HG02678 (cell line): Measurements from ENCODE around the gene PSMD8.
"Not testable (repeated sequence)": the region's sequence is repeated elsewhere in the genome, so short reads cannot be mapped to it uniquely, and the experiment has no call there.

Experiments
- ATAC-seq: cut with Tn5 transposase; IDR thresholded peaks from one replicate; pipeline ENCODE4 v1.9.1; 2021; ENCODE audit warnings: mild to moderate bottlenecking, moderate library complexity; ENCODE audit not compliant: unreplicated experiment

Gene PSMD8

DNA sequence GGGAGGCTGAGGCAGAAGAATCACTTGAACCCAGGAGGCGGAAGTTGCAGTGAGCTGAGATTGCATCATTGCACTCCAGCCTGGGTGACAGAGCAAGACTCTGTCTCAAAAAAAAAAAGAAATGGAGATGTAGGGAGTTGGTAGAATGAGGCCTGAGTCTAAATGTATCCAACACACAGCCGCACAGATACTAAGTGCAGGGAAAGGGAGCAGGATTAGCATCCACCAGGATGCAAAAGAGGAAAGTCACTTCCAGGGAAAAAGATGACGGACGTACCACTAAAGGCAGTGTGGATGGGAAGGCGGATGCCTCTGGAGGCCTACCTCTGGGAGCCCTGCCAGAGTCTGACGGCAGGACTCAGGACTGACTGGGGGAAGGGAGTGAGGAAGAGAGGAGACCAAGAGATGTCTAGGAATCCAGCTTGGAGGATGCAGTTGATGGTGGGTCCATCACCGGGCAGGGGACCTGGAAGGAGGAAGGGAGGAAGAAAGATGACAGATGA is 35.3 kb downstream of the PSMD8 start:
- no peak for ATAC-seq

DNA sequence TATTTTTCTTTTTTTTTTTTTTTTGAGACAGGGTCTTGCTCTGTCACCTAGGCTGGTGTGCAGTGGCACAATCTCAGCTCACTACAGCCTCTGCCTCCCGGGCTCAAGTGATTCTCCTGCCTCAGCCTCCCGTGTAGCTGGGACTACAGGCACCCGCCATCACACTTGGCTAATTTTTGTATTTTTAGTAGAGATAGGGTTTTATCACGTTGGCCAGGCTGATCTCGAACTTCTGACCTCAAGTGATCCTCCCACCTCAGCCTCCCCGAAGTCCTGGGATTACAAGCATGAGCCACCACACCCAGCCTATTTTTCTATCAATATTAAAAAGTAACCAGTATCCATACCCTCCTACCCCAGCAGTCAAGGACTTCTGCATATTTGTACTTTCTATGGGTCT is 36.0 kb downstream of the PSMD8 start:
- ATAC-seq, result not testable (repeated sequence)

DNA sequence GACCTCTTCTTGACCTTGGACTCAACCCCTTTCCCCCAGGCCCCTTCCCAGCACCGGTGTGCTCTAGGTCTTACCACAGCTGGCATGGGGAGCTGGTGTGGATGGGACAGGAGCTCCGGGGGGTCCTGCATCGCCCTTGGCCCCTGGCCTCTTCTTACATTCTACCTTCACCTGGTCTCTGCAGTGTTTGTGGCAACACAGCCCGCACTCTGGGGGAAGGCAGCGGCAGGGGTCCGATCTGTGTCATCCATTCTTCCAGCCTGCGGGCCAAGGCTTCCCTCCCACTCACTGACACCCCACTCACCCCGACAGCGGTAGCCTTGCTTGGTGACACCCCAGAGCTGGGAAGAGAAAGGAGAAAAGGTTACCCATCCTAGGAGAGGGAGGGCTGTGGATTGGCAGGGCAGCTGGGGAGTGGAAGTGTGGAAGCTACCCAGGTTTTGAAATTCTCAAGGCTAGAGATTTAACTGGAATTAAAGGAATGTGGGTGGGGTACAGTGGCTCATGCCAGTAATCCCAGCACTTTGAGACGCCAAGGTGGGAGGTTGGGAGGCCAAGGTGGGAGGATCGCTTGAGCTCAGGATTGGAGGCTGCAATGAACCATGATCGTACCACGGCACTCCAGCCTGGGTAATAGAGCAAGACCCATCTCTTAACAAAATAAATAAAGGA is 36.8 kb downstream of the PSMD8 start:
- no peak for ATAC-seq

DNA sequence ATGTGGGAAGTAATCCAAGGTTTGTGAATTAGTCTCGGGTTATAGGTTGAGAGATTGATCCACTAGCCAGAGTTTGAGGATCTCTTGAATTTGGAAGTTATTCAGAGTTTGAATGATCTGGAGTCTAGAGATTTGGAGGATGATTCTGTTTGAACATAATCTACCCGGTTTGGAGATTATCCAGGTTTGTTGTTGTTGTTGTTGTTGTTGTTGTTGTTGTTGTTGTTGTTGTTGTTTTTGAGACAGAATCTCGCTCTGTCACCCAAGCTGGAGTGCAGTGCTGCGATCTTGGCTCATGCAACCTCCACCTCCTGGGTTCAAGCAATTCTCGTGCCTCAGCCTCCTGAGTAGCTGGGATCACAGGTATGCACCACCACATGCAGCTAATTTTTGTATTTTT is 37.5 kb downstream of the PSMD8 start:
- not testable (repeated sequence) for ATAC-seq

DNA sequence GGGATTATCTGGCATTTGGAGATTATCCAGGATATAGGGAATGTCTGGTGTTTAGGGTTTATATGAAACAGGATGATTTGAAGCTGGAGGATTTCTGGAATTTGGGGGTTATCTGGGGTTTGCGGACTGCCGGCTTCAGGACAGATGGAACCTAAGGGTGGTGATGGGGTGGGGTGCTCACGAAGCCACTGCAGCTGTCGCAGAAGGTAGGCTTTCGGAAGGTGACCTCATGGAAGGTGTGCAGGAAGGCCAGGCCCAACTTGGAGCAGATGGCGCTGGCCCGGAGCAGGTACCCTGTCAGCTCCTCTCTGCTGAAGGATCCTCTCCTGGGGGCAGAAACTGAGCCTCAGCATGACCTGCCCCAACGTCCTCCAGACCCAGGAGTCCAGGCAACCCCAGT is 38.1 kb downstream of the PSMD8 start:
- no peak for ATAC-seq

DNA sequence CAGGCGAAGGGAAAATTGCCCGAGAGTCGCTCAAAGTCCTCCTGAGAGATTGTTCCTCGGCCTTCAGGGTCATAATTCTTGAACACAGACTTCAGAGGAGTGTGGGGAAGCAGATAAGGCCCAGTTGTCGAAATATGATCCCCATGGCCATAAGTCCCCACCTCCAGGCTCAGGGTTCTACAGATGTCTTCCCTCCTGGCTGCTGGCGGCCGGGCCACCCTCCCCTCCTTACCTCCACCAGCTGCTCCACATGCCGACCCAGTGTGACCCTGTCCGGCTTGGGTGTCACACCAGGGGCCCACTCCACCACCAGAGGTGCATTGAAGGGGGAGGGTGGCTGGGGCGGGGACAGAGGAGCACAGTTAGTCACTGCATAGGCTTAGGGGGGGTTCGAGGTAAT is 38.6 kb downstream of the PSMD8 start:
- no peak for ATAC-seq

DNA sequence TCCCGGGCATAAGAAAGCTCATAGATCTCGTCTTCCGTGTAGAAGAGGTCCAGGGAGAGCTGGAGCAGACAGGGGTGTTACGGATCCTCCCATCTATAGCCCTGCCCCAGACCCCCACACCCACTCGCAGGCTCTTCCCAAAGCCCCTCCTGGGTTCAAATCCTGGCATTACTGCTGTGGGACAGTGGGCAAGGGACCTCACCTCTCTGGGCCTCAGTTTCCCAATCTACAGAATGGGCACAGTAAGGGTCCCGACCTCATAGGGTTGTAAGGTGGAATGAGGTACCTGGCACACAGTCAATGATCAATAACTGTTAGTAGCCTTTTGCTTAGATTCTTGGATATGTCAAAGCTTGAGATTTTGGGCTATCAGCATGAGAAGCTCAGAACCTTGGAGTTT is 39.0 kb downstream of the PSMD8 start:
- ATAC-seq, result no peak

DNA sequence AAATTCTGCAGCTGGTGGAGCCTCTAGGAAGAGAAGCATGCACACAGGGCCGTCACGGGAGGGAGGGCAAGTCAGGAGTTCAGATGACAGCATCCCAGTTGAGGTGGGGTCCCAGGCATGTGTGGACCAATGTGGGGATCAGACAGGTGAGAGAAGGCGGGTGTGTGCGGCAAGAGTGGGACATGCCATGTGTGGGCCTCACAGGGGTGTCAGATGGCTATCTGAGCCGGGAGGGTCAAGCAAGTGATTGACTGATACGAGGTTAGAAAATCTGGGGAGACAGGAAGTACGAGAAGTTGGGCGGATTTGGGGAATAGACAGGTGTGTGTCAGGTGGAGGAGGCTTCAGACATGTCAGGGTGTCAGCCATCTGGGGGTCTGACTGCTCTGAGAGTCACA is 42.8 kb downstream of the PSMD8 start:
- ATAC-seq, result no peak

DNA sequence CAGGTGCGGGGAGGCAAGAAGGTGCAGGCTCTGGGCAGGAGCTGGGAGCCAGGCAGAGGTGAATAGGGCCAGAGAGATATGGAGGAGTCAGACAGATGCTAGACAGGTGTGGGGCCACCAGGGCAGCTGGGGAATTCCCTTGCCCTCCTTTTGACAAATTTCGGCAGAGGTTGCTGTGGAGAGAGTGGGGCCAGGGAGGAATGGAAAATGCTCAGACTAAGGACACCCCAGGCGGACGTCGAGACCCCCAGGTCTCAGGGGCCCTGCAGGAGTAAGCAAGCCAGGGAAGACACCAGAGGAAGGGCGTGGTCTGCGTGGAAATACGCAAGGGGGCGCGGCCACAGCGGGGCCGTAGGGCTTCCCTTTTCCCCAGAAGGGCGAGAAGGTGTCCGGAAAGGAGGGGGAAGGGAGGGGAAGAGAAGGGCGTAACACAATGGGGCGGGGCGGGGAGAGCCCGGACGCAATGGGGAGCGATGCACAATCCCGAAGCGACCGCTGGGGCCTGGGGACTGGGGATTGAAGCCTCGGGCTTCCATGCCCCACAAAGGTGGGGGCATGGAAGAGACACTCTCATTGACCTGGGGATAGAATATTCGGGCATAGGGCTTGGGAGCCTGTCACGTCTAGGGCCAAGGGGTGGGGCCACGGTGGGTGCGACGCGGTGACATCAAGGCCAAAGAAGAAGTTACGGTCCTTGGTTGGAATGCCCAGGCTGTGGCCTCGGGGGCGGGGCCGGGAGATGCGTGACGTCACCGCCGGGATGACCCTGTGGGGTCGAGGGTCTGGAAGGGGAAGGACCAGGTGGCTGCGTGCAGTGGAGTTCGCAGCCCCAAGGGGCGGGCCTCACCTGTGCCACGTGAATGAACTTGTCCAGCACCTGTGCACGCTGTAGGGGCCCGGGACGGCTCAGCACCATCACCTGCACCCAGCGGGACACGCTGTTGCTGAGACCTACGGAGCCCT is 43.5 kb downstream of the PSMD8 start:
- no peak for ATAC-seq

DNA sequence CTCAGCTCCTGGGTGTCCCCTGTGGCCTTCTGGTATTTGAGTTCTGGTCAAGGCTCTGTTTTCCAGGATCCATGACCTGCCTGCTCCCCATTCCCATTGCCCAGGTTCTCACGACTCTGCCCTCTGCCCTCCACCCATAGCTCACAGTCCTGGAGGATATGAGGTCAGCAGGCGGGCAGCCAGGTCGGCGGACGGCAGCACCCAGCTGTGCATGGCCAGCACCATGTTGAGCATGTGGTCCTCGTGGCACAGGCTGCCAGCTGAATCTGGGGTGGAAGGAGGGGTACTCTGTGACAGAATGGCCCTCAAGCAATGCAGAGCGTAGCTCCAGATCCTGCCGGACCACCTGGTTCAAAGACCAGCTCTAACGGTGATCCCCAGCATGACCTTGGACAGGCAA is 46.6 kb downstream of the PSMD8 start:
- ATAC-seq, result no peak

DNA sequence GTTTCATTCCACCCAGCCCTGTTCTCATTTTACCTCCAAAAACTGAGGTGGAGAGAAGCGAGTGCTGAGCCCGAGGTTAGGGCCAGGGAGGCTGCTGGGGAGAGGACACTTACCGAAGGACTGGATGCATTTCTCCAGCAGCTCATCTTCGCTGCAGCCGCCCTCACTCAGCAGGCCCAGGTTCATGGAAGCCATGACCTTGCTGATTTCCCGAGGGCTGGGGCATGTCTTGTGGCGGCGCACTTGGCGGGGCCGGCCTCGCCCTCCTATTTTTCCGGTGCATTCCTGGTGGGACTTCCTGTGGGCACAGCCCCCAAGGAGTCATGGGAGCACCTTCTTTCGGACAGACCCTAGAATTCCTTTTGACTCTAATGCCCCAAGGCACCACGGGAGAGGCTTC is 47.5 kb downstream of the PSMD8 start:
- no peak for ATAC-seq

DNA sequence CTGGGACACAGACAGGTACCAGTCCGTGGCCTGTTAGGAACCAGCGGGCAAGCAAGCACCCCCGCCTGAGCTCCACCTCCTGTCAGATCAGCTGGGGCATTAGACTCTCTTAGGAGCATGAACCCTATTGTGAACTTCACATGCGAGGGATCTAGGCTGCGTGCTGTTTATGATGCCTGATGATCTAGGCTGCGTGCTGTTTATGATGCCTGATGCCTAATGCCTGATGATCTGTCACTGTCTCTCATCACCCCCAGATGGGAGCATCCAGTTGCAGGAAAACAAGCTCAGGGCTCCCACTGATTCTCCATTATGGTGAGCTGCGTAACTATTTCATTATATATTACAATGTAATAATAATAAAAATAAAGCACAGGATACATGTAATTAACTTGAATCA is 48.1 kb downstream of the PSMD8 start:
- no peak for ATAC-seq

DNA sequence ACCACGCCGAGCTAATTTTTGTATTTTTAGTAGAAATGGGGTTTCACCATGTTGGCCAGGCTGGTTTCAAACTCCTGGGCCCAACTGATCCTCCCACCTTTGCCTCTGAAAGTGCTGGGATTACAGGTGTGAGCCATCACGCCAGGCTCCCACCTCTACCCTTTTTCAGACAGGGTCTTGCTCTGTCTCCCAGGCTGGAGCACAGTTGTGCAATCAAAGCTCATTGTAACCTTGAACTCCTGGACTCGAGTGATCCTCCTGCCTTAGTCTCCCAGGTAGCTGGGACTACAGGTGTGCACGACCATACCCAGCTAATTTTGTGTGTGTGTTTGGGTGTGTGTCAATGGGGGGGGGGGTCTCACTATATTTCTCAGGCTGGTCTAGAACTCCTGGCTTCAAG is 49.9 kb downstream of the PSMD8 start:
- ATAC-seq, result no peak

DNA sequence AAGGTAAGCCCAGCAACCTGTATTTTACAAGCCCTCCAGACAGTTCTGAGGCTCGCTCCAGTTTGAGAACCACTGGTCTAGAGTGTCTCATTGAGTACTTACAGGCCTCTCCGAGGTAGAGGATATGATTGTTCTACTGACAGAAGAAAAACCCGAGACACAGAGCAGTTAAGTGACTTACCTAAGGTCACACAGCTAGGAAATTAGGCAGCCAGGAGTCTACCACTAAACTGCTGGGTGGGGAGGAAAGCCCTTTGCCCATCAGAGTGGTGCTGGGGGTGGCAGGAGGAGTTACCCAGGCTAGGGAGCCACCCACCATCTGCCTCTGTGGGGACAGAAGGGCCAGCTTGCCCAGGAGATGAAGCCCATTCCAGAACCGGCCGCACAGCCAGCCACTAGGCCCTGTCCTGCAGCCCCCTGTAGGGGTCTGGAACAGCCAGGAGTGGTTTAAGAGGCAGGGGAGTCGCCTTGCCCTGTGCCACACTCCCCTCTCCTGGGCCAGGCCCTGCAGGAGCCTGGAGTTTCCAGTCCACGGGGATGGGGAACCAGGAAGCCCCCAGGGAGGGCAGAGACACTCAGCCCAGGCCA is 50.9 kb downstream of the PSMD8 start:
- ATAC-seq, result no peak

DNA sequence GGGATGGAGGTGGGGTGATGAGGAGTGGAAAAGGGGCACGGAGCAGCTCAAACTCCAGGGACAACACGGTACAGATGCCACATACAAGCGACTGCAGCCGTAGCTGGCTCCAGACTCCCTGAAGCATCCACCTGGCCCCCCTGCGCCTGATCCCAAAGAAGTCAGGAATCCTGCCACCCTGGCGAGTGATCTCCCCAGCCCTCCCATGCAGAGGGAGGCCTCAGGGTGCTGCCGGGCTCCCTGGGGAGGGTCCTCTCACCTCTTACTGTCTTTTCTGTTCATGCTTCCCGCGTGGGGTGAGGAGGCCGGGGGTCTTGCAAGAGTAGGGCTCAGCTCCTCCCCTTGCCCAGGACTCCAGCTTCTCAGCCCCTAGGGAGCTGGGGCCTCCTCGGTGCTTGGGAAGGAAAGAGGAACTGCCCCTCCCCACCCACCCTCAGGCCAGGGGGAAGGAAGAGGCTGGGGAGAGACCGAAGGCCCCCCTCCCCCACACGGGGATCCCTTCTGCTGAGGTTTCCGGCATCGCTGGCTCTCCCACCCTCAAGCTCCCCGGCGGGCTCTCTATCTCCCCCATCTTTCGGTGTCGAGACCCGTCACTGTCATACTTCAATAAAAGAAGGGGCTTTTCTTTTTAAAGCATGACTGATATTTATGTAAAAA is 51.6 kb downstream of the PSMD8 start, which contains the start of gene RASGRP4:
TSS of gene RASGRP4 (minus strand) at position 410 of the 657 bp plus-strand sequence. CDS start at position 282, 128 bp downstream.
- ATAC-seq, result no peak

DNA sequence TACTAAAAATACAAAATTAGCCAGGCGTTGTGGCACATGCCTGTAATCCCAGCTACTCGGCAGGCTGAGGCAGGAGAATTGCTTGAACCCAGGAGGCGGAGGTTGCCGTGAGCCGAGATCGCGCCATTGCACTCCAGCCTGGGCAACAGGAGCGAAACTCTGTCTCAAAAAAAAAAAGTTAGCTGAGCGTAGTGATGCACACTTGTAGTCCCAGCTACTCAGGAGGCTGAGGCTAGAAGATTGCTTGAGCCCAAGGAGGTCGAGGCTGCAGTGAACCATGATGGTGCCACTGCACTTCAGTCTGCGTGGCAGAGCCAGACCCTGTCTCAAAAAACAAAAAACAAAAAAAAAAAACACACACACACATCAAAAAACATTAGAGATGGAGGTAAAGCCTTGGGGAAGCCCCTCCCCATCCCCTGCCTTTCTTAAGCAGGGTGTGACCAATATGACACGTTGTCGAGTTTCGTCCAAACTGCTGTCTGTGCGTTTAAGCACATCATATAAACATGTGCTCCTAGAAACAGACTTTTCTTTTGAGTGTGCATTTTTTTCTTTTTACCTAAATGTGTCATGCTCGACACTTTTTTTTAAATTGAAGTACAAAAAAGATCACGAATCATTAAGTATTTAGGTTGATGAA is 52.8 kb downstream of the PSMD8 start:
- ATAC-seq, result not testable (repeated sequence)

DNA sequence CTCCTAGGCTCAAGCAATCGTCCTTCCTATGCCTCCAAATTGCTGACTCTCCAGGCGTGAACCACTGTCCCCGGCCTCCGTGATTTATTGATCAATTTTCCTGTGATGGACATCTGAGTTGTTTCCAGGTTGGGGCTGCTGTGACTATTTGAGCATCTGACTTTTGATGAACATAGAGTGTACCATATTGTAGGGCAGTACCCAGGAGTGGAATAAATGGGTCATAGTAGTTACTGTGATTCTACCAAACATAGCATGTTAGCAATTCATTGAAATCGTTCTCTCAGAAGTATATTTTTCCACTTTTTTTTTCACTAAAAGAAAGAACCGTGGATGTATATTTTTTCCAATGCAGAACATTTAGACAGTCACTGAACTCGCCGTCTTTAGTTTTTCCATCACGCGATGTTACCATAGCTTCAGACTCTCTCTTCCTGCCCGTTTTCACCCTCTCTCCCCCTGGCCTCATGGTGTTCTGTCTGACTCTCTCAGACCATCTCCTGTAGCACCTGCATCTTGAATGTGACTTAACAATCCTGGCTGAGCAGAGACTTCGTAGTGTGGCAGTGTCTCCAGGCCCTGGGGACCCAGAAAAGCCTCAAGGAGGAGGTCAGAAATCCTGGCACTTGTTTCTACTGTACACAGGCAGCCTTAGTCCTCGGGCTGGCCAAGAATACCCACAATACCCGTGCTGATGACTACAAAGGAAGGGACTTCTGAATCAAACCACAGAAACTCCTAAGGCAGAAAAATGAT is 54.9 kb downstream of the PSMD8 start:
- no peak for ATAC-seq

DNA sequence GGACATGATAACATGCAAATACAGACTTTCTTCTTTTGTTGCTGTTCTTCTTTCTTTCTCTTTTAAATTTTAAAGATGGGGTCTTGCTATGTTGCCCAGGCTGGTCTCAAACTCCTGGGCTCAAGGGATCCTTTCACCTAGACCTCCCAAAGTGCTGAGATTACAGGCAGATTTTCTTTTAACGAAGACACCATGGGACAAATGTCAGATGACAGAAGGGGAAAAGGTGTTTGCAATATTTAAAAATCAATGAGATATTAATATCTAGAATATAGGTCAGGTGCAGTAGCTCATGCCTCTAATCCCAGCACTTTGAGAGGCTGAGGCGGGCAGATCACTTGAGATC is 55.4 kb downstream of the PSMD8 start:
- no peak for ATAC-seq

DNA sequence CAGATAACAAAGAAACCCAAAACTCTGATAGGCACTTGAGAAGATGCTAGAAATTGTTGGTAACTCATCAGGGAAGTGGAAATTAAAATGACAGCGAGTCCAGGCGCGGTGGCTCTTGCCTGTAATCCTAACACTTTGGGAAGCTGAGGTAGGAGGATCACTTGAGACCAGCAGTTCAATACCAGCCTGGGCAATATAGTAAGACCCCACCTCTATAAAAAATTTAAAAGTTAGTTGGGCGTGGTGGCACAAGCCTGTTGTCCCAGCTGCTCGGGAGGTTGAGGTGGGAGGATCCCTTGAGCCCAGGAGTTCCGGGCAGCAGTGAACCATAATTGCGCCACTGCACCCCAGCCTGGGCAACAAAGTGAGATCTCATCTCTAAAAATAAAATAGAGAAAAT is 56.6 kb downstream of the PSMD8 start:
- ATAC-seq, result no peak

DNA sequence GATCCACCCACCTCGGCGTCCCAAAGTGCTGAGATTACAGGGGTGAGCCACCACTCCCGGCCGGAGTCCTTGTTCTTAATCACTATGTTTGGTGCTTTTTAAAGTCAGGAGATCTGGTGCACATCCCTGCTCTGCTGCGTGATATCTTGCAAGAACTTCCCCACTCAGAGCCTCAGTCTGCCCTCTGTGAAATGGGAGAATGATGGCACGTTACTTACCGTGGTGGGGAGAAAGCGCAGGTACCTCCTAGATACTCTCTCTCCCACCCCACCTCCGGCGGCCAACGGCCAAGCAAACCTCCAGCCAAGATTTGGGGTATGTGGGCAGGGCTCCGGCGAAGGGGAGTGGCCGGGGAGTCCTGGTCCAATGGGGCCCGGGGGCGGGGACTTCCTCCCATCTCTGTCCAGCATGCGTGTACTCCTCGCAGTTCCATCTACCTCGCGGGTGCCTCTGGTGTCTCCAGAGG is 58.9 kb downstream of the PSMD8 start, which contains the start of gene RYR1:
TSS of gene RYR1 (plus strand) at position 424 of the 466 bp plus-strand sequence. CDS start 139 bp downstream, outside the sequence.
- no peak for ATAC-seq
